ENCODE data around the gene RAI1.

Gene RAI1

DNA sequence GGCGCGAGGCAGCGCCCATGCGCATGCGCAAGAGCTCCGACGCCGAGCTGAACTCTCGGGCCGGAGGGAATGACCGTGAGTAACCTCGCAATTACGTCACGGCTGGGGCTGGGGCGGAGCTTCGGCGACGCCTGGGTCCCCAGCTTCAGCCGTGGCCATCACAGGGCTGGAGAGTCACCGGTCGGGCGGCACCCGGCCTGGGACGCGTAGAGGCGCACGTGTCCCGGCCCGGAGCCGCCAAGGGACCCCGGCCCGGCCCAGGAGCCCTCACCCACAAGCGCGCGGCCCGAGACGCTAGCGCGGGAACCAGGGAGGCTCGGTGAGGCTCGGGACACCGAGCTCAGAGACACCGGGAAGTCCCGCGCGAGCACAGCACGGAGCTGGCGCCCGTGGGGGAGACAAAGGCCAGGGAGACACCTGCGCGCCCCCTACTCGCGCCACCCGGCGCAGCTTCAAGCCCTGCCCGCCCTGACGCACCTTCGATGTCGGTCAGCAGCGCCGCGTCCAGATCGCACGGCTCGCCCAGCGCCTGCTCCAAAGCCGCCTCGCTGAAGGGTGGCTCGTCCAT, 155.1 kb downstream of the RAI1 start:
- peak overlapping the region; percentile 93 for H3K4me3 ChIP-seq (ENCODE audit: low read depth, low read length)
- peaks cover 9% of the 10 kb centered on the region for H3K36me3 ChIP-seq (replicated peaks)
- H3K27me3 ChIP-seq (replicated peaks), result no peaks in the 10 kb centered on the region
- in situ Hi-C loops (cut with HindIII; ENCODE audit: low pct_ligation_motif_present, low sequenced_read_pairs), result no loop called here
- TF ChIP-seq, protein P1, sequence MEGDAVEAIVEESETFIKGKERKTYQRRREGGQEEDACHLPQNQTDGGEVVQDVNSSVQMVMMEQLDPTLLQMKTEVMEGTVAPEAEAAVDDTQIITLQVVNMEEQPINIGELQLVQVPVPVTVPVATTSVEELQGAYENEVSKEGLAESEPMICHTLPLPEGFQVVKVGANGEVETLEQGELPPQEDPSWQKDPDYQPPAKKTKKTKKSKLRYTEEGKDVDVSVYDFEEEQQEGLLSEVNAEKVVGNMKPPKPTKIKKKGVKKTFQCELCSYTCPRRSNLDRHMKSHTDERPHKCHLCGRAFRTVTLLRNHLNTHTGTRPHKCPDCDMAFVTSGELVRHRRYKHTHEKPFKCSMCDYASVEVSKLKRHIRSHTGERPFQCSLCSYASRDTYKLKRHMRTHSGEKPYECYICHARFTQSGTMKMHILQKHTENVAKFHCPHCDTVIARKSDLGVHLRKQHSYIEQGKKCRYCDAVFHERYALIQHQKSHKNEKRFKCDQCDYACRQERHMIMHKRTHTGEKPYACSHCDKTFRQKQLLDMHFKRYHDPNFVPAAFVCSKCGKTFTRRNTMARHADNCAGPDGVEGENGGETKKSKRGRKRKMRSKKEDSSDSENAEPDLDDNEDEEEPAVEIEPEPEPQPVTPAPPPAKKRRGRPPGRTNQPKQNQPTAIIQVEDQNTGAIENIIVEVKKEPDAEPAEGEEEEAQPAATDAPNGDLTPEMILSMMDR (IDR thresholded peaks at IDR 0.05; ENCODE audit: low read depth, low read length, missing control alignments), result no peak
- H3K27ac ChIP-seq, result peak overlapping the region; percentile 98
- peak; percentile 91 for DNase-seq

DNA sequence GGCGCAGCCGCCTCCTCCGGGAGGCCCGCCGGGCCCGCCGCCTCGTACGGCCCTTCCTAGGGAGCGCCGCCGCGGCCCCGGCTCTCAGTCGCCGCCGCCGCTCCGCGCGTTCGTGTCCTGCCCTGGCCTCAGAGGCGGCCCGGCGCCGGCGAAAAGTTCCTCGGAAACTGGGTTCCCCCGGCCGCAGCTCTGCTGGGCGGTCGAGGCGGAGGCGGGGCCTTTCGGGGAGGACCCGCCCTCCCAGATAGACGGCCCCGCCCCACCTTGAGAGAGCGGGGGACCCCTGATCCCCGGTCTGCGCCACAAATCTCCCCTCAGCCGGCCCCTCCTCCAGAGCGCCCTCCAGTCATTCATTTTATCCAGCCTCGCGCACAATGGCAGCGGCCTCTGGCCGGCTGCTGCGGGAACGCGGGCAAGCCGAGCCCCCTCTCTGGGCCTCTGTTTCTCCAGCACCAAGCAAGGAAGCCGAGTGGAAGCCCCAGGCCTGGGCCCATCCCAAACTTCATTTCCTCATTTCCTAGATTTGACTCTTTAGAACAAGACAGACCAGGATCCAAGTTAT, 155.6 kb downstream of the RAI1 start, which contains the start of gene SREBF1:
SREBF1 (minus strand) TSS at position 169 of the 562 bp plus-strand sequence. CDS start 169 bp downstream, outside the sequence.
- in situ Hi-C loops (cut with HindIII; ENCODE audit: low pct_ligation_motif_present, low sequenced_read_pairs), result no loop called here
- no peaks in the 10 kb centered on the region for H3K27me3 ChIP-seq (replicated peaks)
- peak within 1 kb of the TSS; percentile 93 for H3K4me3 ChIP-seq (ENCODE audit: low read depth, low read length)
- peaks cover 4% of the 10 kb centered on the region for H3K36me3 ChIP-seq (replicated peaks)
- TF ChIP-seq, protein P1 (IDR thresholded peaks at IDR 0.05; ENCODE audit: low read depth, low read length, missing control alignments), result no peak
- H3K27ac ChIP-seq, result peak within 1 kb of the TSS; percentile 98
- DNase-seq, result peak; percentile 27

DNA sequence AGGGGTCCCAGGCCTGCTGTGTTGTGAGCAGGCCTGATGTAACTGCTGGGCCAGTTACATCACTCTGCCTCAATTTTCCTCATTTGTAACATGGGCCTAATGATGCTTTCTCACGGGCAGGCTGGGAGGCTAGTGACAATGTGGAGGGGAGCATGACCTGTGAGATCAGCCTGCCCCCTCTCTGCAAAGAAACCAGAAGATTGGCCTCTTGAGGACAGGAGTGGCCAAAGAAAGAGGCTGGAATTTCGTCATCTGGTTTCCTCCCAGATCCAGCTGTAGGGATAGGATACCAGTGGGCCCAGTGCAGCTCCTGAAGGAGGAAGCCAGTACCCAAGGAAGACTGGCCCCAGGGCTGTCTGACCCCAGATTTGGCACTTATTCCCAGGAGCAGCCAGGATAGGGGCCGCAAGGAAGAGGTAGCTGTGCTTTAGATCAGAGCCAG, 156.1 kb downstream of the RAI1 start:
- in situ Hi-C loops (cut with HindIII; ENCODE audit: low pct_ligation_motif_present, low sequenced_read_pairs), result no loop called here
- H3K4me3 ChIP-seq (ENCODE audit: low read depth, low read length), result no peak overlapping the region
- peak overlapping the region; percentile 98 for H3K27ac ChIP-seq
- no peaks in the 10 kb centered on the region for H3K36me3 ChIP-seq (replicated peaks)
- peak; percentile 69 for DNase-seq
- TF ChIP-seq, protein P1 (IDR thresholded peaks at IDR 0.05; ENCODE audit: low read depth, low read length, missing control alignments), result no peak
- no peaks in the 10 kb centered on the region for H3K27me3 ChIP-seq (replicated peaks)

DNA sequence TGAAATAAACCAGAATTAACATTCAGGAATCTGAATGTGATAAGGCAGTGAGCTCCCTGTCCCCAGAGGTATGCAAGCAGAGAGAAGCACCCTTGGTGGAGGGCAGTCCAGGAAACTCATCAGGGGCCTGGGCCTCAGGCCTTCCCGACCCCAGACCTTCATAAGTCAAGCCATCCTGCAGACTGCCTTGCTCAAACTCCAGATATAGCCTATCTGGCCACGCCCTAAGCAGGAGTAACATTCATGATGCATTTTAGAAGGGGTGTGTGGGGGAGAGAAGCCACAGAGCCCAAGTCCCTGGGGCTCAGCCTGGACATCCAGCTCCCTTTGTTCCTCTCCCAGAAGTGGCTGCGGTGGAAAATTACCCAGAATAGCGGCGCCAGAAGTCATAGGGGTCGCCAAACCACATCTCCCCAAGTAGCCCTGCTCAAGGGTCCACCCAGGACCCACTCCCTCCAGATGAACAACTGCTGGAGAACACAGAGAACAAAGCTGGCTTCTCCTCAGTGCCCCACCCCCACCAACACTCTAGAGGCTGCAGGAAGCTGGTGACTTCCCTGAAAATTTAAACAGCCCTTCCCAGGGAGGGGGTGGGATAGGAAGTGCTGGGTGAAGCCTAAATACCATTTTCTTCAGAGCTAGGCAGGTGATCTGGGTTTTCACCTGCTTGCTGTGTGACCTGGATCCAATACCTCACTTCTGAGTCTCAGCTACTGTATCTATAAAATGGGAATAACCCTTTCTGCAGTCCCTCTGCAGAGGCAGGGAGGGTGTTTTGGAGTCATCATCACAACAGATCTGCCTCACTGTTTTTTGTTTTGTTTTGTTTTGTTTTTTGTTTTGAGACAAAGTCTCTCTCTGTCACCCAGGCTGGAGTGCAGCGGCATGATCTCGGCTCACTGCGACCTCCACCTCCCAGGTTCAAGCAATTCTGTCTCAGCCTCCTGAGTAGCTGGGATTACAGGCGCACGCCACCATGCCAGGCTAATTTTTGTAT, 157.0 kb downstream of the RAI1 start:
- Histone ChIP-seq H3K36me3 (replicated peaks) (no peaks in the 10 kb centered on the region), H3K27ac (peak overlapping the region; percentile 98), H3K4me3 (ENCODE audit: low read depth, low read length) (no peak overlapping the region), H3K27me3 (replicated peaks) (no peaks in the 10 kb centered on the region)
- in situ Hi-C loops (cut with HindIII; ENCODE audit: low pct_ligation_motif_present, low sequenced_read_pairs), result no loop called here
- DNase-seq, result no peak
- TF ChIP-seq, protein P1 (IDR thresholded peaks at IDR 0.05; ENCODE audit: low read depth, low read length, missing control alignments), result no peak

DNA sequence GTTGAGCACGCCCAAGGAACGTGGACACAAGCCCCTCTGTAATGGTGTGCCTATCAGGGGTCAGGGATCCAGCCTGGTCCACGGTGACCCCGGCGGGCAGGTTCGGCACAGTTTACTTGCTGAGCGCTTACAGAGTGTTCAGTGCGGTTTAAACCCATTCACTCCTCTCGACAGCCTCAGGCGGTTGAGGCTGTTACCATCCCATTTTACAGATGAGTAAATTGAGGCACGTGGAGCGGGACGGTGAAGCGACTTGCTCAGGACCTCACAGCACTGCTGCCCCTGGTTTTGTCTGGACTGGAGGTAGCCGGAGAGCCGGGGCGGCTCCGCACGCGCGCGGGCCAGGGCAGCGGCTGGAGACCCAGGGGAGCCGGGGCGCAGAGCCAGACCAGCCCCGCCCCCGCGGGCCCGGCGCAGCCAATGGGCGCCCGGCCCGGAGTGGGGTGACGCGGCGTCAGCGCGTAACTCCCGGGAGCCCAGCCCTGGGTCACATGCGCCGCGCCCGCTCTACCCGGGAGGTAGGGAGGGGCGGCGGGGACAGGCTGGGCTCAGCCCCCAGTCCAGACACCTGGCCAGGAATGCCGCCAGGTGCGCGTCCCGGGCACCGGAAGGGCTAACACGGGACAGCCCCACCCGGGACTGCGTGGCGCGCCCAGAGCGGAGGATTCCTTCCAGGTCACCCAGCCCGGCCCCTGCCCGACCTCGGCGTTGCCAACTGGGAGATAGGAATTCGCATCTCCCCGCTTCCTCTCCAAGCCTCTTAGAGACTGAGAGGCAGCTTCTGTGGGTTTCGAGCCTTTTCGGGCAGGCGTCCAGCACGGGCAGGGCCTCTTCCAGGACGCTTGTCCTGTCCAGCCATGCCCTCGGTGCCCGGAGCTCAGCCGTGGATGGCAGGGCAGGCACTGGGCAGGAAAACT, 158.8 kb downstream of the RAI1 start:
- peak overlapping the region; percentile 95 for H3K27ac ChIP-seq
- in situ Hi-C loops (cut with HindIII; ENCODE audit: low pct_ligation_motif_present, low sequenced_read_pairs), result no loop called here

More for the DNA sequence above, 158.8 kb downstream of the RAI1 start:
- Histone ChIP-seq H3K27me3 (replicated peaks) (no peaks in the 10 kb centered on the region), H3K4me3 (ENCODE audit: low read depth, low read length) (peak overlapping the region; percentile 48), H3K36me3 (replicated peaks) (no peaks in the 10 kb centered on the region)
- peak; percentile 77 for DNase-seq
- TF ChIP-seq, protein P1 (IDR thresholded peaks at IDR 0.05; ENCODE audit: low read depth, low read length, missing control alignments), result no peak
